GM21447 (cell line): ENCODE data around the gene EIF4ENIF1.
"Not testable (repeated sequence)": the region's sequence is repeated elsewhere in the genome, so short reads cannot be mapped to it uniquely, and the experiment has no call there.

Experiments used
- ATAC-seq: cut with Tn5 transposase; IDR thresholded peaks from one replicate; pipeline ENCODE4 v1.9.1; 2021; ENCODE audit not compliant: unreplicated experiment

Gene EIF4ENIF1

GRCh38 chr22:31446208-31446607 is 43.4 kb downstream of the EIF4ENIF1 start:
- ATAC-seq = no peak

GRCh38 chr22:31445642-31446041 is 44.0 kb downstream of the EIF4ENIF1 start:
- no peak for ATAC-seq

- ATAC-seq = no peak
These were observed 46.1 kb downstream of the EIF4ENIF1 start for GRCh38 chr22:31443516-31443915.

- no peak for ATAC-seq
These were observed 46.7 kb downstream of the EIF4ENIF1 start for GRCh38 chr22:31442768-31443489.

GRCh38 chr22:31441652-31442051 is 48.0 kb downstream of the EIF4ENIF1 start:
- ATAC-seq = no peak

GRCh38 chr22:31440681-31441080 is 49.0 kb downstream of the EIF4ENIF1 start:
- ATAC-seq = no peak

- no peak for ATAC-seq
These were observed 49.8 kb downstream of the EIF4ENIF1 start for GRCh38 chr22:31439808-31440207.

- ATAC-seq = no peak
These were observed 53.5 kb downstream of the EIF4ENIF1 start for GRCh38 chr22:31436132-31436531.

- no peak for ATAC-seq
These were observed 57.7 kb downstream of the EIF4ENIF1 start for GRCh38 chr22:31431950-31432349.

- no peak for ATAC-seq
These were observed 64.2 kb downstream of the EIF4ENIF1 start for GRCh38 chr22:31425331-31426050.

GRCh38 chr22:31402350-31402749 is 87.3 kb downstream of the EIF4ENIF1 start:
- ATAC-seq = not testable (repeated sequence)

- ATAC-seq = no peak
These were observed 89.6 kb downstream of the EIF4ENIF1 start for GRCh38 chr22:31400023-31400397.

GRCh38 chr22:31399211-31400022 is 90.2 kb downstream of the EIF4ENIF1 start, which contains the start of gene DRG1:
DRG1 (plus strand) TSS chr22:31399604; CDS start chr22:31399684, 80 bp downstream.
- peak; percentile 93 for ATAC-seq

GRCh38 chr22:31398231-31398630 is 91.4 kb downstream of the EIF4ENIF1 start:
- no peak for ATAC-seq

GRCh38 chr22:31394326-31394725 is 95.3 kb downstream of the EIF4ENIF1 start:
- no peak for ATAC-seq

- no peak for ATAC-seq
These were observed 95.7 kb downstream of the EIF4ENIF1 start for GRCh38 chr22:31393893-31394292.
